ENCODE data around the gene PRPH.
"Not testable (repeated sequence)": the region's sequence is repeated elsewhere in the genome, so short reads cannot be mapped to it uniquely, and the experiment has no call there.

Gene PRPH

DNA sequence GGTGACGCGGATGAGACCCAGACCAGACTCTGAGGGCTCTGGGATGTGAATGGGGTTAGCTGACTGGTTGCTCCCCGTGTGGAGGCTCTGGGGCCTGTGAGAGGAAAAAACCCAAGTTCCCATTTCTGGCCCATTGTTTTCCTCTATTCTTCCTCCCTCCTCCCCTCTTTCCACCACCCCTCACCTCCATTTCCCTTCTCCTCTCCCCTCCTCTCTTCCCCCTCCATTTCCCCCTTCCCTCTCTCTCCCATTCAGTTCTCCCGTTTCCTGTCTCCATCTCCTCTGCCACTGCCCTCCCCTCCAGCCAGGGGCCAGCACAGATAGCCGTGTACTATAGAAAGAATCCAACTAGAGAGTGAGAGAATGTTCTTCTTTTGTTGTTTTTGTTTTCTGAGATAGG is 12.6 kb upstream of the PRPH start:
- TF ChIP-seq, protein P1, sequence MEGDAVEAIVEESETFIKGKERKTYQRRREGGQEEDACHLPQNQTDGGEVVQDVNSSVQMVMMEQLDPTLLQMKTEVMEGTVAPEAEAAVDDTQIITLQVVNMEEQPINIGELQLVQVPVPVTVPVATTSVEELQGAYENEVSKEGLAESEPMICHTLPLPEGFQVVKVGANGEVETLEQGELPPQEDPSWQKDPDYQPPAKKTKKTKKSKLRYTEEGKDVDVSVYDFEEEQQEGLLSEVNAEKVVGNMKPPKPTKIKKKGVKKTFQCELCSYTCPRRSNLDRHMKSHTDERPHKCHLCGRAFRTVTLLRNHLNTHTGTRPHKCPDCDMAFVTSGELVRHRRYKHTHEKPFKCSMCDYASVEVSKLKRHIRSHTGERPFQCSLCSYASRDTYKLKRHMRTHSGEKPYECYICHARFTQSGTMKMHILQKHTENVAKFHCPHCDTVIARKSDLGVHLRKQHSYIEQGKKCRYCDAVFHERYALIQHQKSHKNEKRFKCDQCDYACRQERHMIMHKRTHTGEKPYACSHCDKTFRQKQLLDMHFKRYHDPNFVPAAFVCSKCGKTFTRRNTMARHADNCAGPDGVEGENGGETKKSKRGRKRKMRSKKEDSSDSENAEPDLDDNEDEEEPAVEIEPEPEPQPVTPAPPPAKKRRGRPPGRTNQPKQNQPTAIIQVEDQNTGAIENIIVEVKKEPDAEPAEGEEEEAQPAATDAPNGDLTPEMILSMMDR (IDR thresholded peaks at IDR 0.05; ENCODE audit: insufficient read depth, missing control alignments) = no peak

DNA sequence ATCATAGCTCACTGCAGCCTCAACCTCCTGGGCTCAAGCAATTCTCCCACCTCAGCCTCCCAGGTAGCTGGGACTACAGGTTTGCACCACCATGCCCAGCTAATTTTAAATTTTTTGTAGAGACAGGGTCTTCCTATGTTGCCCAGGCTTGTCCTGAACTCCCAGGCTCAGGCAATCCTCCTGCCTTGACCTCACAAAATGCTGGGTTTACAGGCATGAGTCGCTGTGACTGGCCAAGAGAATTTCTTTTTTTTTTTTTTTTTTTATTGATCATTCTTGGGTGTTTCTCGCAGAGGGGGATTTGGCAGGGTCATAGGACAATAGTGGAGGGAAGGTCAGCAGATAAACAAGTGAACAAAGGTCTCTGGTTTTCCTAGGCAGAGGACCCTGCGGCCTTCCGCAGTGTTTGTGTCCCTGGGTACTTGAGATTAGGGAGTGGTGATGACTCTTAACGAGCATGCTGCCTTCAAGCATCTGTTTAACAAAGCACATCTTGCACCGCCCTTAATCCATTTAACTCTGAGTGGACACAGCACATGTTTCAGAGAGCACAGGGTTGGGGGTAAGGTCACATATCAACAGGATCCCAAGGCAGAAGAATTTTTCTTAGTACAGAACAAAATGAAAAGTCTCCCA is 12.1 kb upstream of the PRPH start:
- FAIRE-seq; DNase-seq (ENCODE audit: insufficient read length, low spot score): not testable (repeated sequence)

More for the DNA sequence above, 12.6 kb upstream of the PRPH start:
- no peak for DNase-seq (ENCODE audit: insufficient read length, low spot score)
- FAIRE-seq = no peak

DNA sequence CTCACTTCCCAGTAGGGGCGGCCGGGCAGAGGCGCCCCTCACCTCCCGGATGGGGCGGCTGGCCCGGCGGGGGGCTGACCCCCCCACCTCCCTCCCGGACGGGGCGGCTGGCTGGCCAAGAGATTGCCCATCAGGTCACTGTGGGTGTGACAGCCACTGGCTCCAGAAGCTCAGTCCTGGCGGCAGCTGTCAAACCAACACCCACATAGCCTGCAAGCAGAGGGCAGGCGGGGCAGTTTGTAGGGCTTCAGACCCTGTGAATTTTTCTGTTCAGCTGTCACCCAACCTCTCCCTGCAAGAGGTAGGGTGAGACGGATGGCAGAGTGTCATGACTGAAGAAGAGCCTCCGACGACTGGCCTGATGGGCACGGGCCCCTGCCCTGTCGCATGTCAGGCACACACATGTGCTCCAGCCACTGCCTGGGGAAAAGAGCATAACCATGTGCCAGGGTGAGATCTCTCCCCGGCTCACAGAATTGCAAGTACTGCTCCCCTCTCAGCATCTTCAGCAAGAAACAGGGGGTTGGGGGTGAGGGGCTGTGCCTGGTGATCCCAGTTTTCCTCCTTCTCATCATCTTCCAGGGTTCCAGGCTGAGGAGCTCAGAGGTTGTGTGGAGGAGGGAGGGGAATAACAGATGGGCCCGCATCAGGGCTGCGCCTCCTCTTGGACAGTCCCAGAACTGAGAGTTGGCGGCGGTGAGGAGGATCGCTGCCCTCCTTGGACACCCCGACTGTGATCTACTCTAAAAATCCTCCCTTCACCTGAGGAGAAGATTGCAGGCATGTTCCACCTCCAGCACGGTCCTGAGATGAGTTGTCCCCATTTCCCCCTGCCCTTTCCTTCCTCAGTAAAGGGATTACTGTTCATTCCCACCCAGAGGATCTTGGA is 11.2 kb upstream of the PRPH start:
- TF ChIP-seq, protein P1 (IDR thresholded peaks at IDR 0.05; ENCODE audit: insufficient read depth, missing control alignments) = no peak
- FAIRE-seq (no peak), DNase-seq (ENCODE audit: insufficient read length, low spot score) (no peak)

DNA sequence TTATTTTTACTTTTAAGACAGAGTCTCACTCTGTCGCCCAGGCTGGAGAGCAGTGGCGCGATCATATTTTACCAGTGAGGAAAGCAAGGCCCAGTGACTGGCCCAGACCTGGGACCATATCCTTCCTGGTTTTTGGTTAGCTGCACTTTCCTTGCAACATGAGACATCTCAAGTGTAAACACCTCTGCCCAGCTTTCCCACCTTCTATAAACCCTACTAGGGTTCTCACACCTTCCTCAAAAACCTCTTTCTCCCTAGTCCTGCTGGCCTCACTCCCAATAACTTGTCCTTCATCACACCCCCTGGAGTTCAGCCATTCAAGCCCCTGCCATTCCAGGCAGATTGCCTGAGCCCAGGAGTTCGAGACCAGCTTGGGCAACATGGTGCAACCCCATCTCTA is 10.3 kb upstream of the PRPH start:
- TF ChIP-seq, protein P1 (IDR thresholded peaks at IDR 0.05; ENCODE audit: insufficient read depth, missing control alignments) = no peak
- no peak for DNase-seq (ENCODE audit: insufficient read length, low spot score)
- no peak for FAIRE-seq

DNA sequence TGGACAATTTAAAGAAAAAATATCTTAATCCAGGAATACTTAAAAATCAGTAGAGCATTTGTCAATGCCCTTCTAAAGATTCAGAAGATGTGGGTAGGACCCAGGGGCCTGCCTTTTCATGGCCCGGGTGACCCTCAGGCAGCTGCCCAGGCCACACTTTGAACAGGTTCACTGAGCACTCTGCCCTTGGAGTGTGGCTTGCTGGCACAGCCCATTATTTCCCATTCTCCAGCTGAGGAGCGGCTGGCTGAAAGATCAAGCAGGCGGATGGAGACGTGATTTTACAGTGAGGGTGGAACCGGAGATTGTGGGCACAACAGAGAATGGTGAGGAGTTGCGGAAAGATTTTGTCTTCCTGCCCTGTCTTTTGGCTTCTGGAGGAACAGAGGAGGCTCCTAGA is 7.1 kb upstream of the PRPH start:
- TF ChIP-seq, protein P1 (IDR thresholded peaks at IDR 0.05; ENCODE audit: insufficient read depth, missing control alignments) = no peak
- FAIRE-seq (no peak), DNase-seq (ENCODE audit: insufficient read length, low spot score) (no peak)

DNA sequence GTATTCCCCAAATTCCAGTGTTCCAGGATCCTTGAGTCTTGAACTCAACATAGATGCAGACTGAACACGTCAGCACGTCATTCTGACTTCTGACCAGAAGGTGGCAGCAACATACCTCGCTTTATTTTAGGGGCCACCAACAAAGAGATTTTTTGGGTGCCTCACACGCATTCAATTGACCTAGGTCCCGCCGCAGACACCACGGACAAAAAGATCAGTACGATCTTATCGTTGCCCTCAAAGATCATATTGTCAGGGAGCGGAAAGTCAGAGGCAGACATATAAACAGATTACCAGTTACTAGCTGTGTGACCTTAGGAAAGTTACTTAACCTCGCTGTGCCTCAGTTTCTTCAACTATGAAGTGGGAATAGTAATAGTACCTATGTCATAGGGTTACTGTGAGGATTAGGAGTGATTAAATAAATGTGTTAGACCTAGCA is 6.5 kb upstream of the PRPH start:
- TF ChIP-seq, protein P1 (IDR thresholded peaks at IDR 0.05; ENCODE audit: insufficient read depth, missing control alignments) = peak; percentile 90
- DNase-seq (ENCODE audit: insufficient read length, low spot score) (peak; percentile 62), FAIRE-seq (peak; percentile 55)

DNA sequence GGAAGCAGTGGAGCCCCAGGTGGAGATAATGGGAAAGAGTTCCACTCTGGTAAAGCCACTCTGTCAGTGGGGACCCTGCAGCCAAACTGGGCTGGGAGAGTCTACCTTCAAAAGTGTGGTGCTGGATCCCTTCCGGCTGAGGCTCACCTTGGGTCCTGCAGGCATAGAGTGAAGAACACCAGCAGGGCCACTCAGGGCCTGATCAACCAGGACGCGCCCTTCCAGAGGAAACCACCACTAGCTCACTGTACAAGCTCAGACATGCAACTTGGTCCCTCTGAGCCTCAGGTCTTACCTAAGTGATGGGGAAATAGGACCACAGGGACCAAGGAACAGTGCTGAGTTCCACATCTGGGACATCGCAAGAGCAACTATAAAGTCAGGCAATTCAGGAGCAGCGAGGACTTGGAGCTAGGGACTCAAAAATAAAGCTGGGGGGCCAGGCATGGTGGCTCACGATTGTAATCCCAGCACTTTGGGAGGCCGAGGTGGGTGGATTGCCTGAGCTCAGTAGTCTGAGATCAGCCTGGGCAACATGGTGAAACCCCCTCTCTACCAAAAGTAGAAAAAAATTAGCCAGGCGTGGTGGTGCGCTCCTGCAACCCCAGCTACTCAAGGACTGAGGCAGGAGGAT is 5.9 kb upstream of the PRPH start:
- no peak for FAIRE-seq
- TF ChIP-seq, protein P1 (IDR thresholded peaks at IDR 0.05; ENCODE audit: insufficient read depth, missing control alignments) = no peak
- DNase-seq (ENCODE audit: insufficient read length, low spot score) = peak; percentile 11

All from D721Med (cell line).